ENCODE data around the gene FLYWCH1. TPM values are rescaled to one million over a fixed set of nuclear protein-coding genes. Genes with fewer than 3 reads are reported as not detected.

FLYWCH1 gene
- total RNA-seq, 1 experiment from 2014 or later: 32.6 TPM

DNA sequence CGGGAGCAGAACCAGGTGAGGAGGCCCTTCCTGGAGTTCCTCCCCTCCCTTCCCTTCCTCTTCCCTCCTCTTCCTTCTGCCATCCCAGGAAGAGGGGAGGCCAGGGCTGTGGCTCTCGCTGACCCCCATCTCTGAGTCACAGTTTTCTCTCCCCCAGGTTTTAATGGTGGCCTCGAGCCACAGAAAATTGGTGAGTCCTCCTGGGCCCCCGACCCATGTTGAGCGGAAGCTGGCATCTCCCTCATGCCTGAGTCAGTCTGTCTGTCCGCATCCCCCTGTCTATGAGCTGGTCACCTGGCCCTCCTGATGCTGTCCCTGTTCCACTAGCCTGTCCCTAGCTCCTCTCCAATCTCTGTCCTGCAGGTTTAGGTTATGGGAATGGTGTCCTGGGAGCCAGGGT lies 88.2 kb downstream of the FLYWCH1 start:
- Mint-ChIP-seq H3K27ac (no peak overlapping the region), H3K4me1 (peaks cover 5% of the 10 kb centered on the region), H3K36me3 (no peaks in the 10 kb centered on the region), H3K27me3 (ENCODE audit: low read depth) (no peaks in the 10 kb centered on the region), H3K9me3 (no peaks in the 10 kb centered on the region), H3K4me3 (no peak overlapping the region)
- TF ChIP-seq KAT7 (CRISPR knock-in tag; IDR thresholded peaks at IDR 0.05; ENCODE audit: borderline replicate concordance) (no peak), GRHL2 (CRISPR knock-in tag; IDR thresholded peaks at IDR 0.05; ENCODE audit: insufficient replicate concordance, severe bottlenecking) (no peak), GABPB1 (CRISPR knock-in tag; IDR thresholded peaks at IDR 0.05) (no peak), SMAD4 (CRISPR knock-in tag; IDR thresholded peaks at IDR 0.05) (no peak), ZNF396 (CRISPR knock-in tag; IDR thresholded peaks at IDR 0.05; ENCODE audit: borderline replicate concordance) (no peak), CREB1 (CRISPR knock-in tag; IDR thresholded peaks at IDR 0.05) (no peak), ZNF423 (CRISPR knock-in tag; IDR thresholded peaks at IDR 0.05) (no peak), ZNF219 (CRISPR knock-in tag; IDR thresholded peaks at IDR 0.05; ENCODE audit: borderline replicate concordance) (no peak), GTF2I (CRISPR knock-in tag; conservative IDR thresholded peaks at IDR 0.05) (no peak), NFATC4 (CRISPR knock-in tag; IDR thresholded peaks at IDR 0.05) (no peak)
- TF ChIP-seq, protein P1, sequence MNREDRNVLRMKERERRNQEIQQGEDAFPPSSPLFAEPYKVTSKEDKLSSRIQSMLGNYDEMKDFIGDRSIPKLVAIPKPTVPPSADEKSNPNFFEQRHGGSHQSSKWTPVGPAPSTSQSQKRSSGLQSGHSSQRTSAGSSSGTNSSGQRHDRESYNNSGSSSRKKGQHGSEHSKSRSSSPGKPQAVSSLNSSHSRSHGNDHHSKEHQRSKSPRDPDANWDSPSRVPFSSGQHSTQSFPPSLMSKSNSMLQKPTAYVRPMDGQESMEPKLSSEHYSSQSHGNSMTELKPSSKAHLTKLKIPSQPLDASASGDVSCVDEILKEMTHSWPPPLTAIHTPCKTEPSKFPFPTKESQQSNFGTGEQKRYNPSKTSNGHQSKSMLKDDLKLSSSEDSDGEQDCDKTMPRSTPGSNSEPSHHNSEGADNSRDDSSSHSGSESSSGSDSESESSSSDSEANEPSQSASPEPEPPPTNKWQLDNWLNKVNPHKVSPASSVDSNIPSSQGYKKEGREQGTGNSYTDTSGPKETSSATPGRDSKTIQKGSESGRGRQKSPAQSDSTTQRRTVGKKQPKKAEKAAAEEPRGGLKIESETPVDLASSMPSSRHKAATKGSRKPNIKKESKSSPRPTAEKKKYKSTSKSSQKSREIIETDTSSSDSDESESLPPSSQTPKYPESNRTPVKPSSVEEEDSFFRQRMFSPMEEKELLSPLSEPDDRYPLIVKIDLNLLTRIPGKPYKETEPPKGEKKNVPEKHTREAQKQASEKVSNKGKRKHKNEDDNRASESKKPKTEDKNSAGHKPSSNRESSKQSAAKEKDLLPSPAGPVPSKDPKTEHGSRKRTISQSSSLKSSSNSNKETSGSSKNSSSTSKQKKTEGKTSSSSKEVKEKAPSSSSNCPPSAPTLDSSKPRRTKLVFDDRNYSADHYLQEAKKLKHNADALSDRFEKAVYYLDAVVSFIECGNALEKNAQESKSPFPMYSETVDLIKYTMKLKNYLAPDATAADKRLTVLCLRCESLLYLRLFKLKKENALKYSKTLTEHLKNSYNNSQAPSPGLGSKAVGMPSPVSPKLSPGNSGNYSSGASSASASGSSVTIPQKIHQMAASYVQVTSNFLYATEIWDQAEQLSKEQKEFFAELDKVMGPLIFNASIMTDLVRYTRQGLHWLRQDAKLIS (CRISPR knock-in tag; IDR thresholded peaks at IDR 0.05; ENCODE audit: borderline replicate concordance): no peak
- TF ChIP-seq, protein P2, sequence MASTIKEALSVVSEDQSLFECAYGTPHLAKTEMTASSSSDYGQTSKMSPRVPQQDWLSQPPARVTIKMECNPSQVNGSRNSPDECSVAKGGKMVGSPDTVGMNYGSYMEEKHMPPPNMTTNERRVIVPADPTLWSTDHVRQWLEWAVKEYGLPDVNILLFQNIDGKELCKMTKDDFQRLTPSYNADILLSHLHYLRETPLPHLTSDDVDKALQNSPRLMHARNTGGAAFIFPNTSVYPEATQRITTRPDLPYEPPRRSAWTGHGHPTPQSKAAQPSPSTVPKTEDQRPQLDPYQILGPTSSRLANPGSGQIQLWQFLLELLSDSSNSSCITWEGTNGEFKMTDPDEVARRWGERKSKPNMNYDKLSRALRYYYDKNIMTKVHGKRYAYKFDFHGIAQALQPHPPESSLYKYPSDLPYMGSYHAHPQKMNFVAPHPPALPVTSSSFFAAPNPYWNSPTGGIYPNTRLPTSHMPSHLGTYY (CRISPR knock-in tag; IDR thresholded peaks at IDR 0.05): no peak
- TF ChIP-seq, protein P3, sequence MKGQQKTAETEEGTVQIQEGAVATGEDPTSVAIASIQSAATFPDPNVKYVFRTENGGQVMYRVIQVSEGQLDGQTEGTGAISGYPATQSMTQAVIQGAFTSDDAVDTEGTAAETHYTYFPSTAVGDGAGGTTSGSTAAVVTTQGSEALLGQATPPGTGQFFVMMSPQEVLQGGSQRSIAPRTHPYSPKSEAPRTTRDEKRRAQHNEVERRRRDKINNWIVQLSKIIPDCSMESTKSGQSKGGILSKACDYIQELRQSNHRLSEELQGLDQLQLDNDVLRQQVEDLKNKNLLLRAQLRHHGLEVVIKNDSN (CRISPR knock-in tag; IDR thresholded peaks at IDR 0.05): no peak
- TF ChIP-seq, protein P4, sequence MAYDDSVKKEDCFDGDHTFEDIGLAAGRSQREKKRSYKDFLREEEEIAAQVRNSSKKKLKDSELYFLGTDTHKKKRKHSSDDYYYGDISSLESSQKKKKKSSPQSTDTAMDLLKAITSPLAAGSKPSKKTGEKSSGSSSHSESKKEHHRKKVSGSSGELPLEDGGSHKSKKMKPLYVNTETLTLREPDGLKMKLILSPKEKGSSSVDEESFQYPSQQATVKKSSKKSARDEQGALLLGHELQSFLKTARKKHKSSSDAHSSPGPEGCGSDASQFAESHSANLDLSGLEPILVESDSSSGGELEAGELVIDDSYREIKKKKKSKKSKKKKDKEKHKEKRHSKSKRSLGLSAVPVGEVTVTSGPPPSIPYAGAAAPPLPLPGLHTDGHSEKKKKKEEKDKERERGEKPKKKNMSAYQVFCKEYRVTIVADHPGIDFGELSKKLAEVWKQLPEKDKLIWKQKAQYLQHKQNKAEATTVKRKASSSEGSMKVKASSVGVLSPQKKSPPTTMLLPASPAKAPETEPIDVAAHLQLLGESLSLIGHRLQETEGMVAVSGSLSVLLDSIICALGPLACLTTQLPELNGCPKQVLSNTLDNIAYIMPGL (CRISPR knock-in tag; IDR thresholded peaks at IDR 0.05): no peak
- TF ChIP-seq, protein P5, sequence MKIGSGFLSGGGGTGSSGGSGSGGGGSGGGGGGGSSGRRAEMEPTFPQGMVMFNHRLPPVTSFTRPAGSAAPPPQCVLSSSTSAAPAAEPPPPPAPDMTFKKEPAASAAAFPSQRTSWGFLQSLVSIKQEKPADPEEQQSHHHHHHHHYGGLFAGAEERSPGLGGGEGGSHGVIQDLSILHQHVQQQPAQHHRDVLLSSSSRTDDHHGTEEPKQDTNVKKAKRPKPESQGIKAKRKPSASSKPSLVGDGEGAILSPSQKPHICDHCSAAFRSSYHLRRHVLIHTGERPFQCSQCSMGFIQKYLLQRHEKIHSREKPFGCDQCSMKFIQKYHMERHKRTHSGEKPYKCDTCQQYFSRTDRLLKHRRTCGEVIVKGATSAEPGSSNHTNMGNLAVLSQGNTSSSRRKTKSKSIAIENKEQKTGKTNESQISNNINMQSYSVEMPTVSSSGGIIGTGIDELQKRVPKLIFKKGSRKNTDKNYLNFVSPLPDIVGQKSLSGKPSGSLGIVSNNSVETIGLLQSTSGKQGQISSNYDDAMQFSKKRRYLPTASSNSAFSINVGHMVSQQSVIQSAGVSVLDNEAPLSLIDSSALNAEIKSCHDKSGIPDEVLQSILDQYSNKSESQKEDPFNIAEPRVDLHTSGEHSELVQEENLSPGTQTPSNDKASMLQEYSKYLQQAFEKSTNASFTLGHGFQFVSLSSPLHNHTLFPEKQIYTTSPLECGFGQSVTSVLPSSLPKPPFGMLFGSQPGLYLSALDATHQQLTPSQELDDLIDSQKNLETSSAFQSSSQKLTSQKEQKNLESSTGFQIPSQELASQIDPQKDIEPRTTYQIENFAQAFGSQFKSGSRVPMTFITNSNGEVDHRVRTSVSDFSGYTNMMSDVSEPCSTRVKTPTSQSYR (CRISPR knock-in tag; IDR thresholded peaks at IDR 0.05): no peak
- TF ChIP-seq, protein P6, sequence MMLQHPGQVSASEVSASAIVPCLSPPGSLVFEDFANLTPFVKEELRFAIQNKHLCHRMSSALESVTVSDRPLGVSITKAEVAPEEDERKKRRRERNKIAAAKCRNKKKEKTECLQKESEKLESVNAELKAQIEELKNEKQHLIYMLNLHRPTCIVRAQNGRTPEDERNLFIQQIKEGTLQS (CRISPR knock-in tag; conservative IDR thresholded peaks at IDR 0.05): no peak
- TF ChIP-seq, protein P7, sequence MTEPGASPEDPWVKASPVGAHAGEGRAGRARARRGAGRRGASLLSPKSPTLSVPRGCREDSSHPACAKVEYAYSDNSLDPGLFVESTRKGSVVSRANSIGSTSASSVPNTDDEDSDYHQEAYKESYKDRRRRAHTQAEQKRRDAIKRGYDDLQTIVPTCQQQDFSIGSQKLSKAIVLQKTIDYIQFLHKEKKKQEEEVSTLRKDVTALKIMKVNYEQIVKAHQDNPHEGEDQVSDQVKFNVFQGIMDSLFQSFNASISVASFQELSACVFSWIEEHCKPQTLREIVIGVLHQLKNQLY (CRISPR knock-in tag; IDR thresholded peaks at IDR 0.05): no peak
- TF ChIP-seq, protein P8, sequence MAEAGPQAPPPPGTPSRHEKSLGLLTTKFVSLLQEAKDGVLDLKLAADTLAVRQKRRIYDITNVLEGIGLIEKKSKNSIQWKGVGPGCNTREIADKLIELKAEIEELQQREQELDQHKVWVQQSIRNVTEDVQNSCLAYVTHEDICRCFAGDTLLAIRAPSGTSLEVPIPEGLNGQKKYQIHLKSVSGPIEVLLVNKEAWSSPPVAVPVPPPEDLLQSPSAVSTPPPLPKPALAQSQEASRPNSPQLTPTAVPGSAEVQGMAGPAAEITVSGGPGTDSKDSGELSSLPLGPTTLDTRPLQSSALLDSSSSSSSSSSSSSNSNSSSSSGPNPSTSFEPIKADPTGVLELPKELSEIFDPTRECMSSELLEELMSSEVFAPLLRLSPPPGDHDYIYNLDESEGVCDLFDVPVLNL (CRISPR knock-in tag; IDR thresholded peaks at IDR 0.05; ENCODE audit: borderline replicate concordance, low read depth): no peak
- TF ChIP-seq, protein P9, sequence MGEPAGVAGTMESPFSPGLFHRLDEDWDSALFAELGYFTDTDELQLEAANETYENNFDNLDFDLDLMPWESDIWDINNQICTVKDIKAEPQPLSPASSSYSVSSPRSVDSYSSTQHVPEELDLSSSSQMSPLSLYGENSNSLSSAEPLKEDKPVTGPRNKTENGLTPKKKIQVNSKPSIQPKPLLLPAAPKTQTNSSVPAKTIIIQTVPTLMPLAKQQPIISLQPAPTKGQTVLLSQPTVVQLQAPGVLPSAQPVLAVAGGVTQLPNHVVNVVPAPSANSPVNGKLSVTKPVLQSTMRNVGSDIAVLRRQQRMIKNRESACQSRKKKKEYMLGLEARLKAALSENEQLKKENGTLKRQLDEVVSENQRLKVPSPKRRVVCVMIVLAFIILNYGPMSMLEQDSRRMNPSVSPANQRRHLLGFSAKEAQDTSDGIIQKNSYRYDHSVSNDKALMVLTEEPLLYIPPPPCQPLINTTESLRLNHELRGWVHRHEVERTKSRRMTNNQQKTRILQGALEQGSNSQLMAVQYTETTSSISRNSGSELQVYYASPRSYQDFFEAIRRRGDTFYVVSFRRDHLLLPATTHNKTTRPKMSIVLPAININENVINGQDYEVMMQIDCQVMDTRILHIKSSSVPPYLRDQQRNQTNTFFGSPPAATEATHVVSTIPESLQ (CRISPR knock-in tag; IDR thresholded peaks at IDR 0.05): no peak
- CTCF ChIA-PET: interaction anchor here (1.1 to 13.4 kb wide), 3 partner anchors 9 to 30 kb away, joined by 3 to 355 read pairs (median 13); no protein-coding TSS in a partner anchor
- POLR2A ChIA-PET: interaction anchor here (13.9 kb wide), 1 partner anchor 22 kb away, joined by 502 read pairs; the partner anchor contains the start of genes CLDN6, HCFC1R1, THOC6 and TNFRSF12A
- ATAC-seq (no peak), DNase-seq (ENCODE audit: low spot score) (no peak)

All from WTC11 (cell line).